GM19351 (cell line): ENCODE data around the gene ZP1.

ENCODE experiments used
- ATAC-seq: cut with Tn5 transposase; IDR thresholded peaks from one replicate; pipeline ENCODE4 v1.9.1; 2021; ENCODE audit warnings: mild to moderate bottlenecking, moderate library complexity; ENCODE audit not compliant: unreplicated experiment

Gene ZP1

DNA sequence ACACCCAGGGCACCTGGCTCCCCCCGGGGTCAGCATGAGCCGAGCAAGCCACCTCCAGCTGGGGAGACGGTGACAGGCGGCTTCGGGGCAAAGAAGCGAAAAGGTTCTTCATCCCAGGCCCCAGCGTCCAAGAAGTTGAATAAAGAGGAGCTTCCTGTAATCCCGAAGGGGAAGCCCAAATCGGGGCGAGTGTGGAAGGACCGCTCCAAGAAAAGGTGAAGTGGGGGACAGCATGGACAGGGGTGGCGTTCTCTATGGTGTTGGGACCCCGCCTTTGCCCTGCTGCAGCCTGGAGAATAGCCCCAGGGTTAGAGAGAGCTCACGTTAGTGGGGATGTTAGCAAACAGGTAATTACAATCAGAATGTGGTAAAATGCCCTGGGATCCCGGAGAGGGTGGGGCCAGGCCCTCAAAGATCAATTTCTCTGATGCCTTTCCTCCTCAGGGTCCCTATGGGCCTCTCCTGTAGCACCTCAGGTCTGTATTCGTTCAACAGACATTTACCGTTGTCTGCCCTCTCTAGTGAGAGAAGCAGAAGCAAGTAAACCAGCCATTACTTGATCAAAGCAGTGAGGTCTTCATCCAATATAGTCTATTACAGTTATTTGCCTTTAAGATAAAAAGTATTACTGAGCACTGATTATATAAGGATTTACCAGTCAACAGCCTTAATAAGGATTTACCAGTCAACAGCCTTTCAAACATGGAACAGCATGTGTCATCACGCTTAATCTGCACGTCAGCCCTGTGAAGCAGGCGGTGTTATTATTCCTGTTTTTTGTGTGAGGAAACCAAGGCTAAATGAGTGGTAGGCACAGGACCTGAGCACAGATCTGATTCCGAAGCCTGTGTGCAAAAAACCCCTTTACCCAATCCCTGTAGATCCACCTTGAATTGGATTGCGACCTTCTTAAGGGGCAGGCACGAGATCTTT, 24.4 kb upstream of the ZP1 start:
- no peak for ATAC-seq

DNA sequence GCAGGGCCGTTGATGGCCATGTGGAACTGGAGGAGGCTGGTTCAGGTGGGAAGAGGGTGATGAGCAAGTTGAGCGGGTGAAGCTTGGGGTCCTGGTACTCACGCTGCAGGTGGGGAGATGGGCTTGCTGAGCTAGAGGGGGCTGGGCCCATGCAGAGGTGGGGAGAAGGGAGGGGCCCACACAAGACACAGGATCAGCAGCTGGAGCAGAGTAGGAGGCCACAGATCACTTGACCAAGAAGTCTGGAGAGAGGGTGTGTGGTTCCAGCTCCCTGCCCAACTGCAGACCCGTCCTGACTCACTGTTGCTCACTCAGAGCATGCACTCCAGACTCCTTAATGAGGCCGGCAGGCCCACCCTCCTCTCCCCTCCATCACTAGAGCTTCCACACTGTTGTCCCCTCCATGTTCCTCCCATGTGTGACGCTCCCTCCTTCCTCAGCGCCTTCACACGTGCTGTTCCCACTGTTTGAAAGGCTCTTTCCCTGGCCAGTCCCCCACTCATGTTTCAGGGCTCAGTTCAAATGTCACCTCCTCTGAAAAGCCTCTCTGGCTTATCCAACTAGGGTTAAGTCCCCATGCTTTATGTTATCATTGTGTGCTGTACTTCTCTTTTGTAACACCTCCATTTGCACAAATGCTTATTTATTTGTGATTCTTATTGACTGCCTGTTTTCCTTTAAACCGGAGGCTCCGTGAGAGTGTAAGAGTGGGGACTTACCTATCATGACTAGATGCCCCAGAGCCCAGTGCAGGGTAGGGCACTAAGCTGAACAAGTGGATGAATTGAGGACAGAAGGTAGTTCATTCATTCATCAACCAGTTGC, 23.1 kb upstream of the ZP1 start:
- ATAC-seq: no peak

DNA sequence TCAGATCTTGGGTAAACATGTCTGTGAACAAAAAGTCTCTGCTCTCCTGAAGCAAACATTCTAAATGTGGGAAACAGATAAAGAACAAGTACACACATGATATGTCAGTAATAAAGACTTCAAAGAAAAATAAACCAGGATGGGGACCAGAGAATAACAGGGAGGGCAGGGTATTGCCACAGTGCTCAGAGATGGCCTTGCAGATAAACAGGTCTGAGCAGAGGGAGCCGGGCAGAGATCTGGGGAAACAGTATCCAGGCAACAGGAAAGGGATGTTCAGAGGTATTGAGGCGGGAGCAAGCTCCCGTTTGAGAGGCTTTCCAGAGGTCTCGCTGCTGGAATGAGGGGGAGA, 22.5 kb upstream of the ZP1 start:
- no peak for ATAC-seq

DNA sequence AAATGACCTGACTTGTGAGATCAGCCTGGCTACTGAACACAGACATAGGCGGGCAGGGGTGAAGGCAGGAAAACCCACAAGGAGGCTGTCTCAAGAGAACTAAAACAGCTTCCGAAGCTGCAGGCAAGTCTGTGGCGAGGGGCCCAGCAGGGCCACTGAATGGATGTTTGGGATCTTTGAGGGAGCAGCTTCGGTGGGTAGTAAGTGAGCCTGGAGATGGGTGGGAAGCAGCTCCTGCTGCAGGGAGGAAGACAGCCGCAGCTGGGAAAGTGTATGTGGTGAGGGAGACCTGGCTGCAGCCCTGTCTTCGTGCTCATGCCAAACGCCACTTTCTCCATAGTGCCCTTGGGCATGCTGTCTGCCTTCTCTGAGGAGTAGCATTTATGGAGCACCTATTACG, 22.0 kb upstream of the ZP1 start:
- no peak for ATAC-seq

DNA sequence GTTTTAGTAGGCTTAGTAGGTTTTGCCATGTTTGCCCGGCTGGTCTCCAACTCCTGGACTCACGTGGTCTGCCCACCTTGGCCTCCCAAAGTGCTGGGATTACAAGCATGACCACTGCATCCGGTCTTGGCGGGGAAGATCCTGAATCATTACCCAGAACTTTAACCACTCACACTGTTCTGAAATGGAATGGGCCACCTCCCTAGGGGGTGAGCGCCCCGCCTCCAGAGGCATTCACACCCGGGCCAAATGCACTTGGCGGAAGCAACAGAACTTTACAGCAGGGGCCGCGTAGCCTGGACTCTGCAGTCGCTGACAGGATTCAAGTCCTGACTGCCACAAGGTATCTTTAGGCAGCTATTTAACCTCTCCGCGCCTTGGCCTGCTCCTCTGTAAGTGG, 20.1 kb upstream of the ZP1 start:
- ATAC-seq: no peak

DNA sequence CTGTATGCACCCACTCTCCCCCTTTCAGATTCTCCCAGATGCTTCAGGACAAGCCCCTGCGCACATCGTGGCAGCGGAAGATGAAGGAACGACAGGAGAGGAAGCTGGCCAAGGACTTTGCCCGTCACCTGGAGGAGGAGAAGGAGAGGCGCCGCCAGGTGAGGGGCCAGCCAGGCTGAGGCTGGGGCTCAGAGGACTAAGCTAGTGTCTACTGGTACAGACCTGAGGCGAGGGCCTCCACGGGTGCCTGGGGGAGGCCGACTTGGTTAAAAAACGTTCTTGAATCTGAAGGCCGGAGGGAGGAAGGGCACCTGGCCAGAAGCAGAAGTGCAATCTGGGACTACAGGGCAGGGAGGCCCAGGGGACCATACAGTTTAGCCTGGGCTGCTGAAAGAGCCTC, 19.4 kb upstream of the ZP1 start:
- no peak for ATAC-seq

DNA sequence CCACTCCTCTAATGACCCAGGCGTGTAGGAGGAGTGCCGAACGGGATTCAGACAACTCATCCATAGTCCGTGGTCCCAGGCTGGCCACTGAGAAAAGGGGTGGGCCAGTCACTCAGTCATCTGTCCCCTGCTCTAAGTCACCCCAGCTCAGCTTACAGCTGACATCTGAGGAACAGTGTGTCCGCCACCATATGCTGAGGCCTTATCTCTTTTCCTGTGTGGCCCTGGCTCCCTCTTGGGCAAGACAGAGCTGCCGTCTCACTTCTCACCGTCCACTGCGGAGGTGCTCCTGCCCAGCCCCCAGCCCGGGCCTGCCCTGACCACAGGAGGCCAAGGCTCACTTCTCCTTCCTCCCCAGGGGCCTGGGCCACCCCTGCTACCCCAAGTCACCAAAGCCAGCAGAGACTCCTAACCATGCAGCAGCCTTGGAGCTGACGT, 18.6 kb upstream of the ZP1 start:
- no peak for ATAC-seq

DNA sequence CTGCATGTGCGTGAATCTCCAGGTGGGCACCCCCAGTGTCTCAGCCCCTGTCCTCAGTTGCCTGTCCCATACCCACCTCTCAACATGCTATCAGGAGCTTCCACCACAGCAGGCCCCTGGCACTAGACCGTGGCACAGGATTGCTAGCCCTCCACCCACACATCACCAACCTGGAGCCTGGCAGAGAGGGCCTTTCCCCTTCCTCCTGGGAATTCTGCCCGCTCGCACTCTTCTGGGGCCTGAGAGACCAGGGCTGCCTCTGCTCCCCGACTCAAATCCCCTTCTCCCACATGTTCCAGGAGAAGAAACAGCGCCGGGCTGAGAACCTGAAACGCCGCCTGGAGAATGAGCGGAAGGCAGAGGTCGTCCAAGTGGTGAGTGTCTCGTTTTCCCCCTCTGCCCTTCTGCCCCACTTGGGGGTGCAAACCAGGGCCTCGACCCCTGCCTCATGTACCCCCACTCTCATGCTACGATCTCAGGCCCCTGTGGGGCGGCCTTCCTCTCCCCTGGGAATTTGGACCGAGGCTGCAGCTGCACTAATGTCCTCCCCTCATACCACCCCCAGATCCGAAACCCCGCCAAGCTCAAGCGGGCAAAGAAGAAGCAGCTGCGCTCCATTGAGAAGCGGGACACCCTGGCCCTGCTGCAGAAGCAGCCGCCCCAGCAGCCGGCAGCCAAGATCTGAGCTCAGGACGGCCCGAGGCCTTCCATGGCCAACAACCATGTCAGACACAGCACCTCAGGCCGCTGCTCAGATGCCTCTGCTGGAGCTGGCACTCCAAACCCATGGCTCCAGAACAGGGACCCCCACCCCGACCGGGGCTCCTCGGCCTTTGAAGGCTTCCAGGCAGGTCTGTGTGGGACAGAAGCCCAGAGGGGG, 17.5 kb upstream of the ZP1 start:
- no peak for ATAC-seq

DNA sequence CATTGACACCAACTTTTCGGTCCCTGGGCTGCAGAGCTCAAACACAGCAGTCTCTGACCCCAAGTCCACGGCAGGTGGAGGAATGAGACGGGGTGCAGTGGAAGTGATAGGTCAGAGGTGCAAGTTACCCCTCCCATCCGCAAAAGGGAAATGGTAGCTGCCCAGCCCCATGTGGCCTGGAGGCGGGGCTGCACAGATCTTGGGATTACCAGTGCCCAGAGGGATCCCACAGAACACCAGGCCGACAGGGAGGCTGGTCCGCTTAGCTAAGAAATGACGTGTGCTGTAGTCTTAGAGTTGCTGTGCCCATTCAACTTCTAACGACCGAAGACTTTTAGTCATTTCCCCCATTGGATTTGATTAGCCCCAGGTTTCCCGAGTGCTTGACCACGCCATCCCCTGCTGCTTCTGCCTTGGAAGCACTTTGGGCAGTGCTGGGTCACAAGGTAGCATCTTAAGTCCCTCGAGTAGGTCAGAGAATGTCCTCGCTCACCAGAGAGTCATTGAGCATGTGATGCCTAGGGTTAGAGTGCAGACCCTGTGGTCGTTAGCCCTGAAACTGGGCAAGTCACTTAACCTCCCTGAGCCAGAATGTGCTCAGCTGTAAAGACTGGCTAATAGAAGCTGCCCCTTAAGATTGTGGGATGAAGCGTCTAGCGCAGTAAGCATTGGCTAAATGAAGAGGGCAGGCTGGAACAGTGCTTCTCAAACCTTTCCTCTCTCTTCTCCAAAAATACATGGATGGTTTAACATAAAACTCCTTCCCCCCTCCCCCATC, 15.8 kb upstream of the ZP1 start:
- no peak for ATAC-seq

DNA sequence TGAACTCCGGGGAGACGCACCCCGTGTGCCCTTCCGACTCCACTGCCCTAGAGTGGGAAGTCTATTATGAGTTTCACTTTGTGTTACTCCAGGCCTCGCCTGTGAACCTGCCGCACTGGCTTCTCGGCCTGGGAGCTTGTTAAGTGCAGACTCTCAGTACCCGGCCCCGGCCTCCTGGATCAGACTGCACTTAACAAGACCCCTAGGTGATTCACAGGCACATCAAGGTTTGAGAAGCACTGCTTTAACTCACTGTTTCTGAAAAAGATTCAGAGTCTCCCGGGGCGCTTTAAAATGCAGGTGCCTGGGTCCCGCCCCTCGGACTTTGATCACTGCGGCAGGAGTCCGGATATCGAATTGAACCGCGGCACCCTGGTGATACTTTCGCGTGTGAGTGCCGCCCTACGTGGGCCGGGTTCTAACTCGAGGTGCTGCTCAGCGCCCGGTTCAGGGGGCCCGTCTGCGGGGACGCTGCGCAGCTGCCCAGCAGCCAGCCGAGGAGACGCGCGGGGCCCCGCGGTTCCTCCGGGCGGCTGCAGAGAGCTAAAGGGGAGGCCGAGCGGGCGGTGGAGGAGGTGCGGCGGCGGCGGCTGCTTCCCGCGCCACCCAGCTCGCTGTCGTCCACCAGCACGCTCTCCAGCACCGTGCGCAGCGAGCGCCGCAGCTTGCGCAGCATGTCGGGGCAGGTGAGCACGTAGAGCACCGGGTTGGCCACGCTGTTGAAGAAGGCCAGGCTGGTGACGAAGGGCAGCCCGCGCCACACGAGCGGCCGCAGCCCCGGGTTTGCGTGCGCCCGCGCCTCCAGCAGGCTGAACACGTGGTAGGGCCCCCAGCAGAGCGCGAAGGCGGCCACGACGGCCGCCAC, 15.0 kb upstream of the ZP1 start:
- ATAC-seq: no peak

DNA sequence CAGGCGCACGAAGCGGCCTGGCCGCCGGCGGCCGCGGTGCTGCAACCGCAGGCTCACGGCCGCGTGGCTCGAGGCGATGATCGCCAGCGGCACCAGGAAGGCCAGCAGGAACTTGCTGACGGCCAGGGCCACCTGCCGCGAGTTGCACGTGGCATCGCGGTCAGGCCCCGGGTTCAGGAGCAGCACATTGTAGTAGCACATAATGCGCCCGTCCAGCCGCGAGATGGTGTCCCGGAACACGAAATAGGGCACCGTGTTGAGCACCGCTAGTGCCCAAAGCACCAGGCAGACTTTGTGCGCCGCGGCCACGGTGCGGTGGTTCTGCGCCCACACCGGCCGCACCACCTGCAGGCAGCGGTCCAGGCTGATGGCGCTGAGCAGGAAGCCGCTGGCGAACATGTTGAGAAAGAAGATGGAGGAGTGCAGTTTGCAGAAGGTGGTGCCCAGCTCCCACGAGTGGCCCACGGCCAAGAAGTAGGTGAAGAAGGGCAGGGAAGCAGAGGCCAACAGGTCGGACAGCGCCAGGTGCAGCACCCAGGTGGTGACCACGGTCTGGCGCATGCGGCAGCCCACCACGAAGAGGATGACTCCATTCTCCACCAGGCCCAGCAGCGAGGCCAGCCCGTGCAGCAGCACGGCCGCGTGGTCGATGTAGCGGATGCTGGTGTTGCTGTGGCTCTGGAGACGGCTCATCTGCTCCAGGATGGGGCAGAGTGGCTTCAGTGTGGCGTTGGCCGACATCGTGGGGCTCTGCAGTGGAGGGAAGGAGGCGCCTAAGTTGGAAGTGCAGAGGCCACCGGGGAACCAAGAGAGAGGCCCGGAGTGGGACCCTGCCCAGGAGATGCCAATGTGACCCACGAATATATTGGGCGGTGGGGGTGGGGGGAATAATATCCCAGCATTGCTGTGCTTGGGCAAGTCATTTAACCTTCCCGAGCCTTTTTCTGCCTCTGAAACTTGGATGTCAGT, 14.1 kb upstream of the ZP1 start:
- ATAC-seq: no peak

DNA sequence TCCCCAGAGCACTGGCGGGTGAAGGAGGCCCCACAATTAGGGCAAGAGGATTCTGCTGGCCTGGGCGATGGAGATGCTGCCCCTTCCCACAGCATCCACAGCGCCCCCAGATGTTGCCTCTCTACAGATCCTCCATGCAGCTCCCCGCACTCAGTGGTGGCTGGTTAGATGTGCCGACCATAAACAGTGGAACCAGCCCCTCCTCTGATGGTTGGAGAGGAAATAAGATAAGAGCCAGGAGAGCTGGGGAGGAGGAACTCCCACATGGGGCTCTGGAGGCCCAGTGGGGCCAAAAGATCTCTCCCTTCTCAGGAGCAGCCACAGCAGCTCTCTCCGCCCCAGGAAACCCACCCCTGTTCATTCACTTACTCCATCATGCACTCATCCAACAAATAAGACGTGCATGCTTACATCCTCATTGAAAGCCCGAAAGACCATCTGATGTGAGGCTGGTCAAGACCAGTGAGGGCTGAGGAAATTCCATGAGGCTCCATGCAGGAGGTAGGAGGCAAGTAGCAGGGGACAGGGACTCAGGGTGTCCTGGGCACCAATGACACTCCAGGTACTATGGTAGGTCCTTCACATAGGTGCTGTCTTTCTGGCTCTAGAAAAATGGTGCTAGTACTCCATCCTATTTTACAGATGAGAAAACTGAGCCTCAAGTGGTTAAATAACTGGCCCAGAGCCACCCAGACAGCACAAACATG, 13.0 kb upstream of the ZP1 start:
- ATAC-seq: no peak

DNA sequence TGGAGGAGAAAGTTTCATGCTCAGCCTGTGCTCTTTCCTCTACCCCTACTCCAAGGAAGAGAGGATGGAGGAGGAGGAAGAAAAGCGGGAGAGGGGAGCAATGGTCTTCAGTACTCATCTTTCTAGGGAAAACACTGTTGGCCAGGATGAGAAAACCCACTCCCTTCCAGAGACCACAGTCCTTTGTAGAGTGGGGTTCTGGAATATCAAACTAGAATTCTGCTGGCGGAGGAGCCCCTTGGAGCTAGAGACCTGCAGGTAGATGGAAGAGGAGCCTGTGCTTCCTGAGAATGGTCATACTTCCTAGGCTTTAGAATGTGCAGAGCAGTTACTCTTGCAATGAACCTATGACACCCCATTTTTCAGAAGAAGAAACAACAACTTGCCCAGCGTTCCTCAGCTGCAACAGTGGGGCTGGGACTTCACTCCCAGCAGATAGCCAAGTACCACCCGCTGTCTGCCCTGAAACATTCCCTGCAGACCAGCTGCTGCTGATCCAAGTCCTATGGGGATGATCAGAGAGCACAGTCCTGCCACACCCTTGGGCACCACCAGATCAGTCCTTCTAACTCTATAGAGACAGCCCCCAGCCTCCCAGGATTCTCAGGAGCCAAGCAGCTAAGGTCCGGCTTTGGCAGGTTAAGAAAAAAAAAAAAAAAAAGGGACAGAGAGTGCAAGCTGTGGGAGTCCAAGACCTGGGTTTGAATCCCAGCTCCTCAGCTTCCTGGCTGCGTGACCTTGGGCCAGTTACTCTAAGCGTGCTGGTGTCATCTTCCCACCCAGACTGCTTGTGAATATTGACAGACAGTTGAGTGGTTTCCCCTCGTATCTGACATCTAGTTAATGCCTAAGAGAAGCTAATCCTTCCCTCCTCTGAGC, 12.3 kb upstream of the ZP1 start:
- no peak for ATAC-seq

DNA sequence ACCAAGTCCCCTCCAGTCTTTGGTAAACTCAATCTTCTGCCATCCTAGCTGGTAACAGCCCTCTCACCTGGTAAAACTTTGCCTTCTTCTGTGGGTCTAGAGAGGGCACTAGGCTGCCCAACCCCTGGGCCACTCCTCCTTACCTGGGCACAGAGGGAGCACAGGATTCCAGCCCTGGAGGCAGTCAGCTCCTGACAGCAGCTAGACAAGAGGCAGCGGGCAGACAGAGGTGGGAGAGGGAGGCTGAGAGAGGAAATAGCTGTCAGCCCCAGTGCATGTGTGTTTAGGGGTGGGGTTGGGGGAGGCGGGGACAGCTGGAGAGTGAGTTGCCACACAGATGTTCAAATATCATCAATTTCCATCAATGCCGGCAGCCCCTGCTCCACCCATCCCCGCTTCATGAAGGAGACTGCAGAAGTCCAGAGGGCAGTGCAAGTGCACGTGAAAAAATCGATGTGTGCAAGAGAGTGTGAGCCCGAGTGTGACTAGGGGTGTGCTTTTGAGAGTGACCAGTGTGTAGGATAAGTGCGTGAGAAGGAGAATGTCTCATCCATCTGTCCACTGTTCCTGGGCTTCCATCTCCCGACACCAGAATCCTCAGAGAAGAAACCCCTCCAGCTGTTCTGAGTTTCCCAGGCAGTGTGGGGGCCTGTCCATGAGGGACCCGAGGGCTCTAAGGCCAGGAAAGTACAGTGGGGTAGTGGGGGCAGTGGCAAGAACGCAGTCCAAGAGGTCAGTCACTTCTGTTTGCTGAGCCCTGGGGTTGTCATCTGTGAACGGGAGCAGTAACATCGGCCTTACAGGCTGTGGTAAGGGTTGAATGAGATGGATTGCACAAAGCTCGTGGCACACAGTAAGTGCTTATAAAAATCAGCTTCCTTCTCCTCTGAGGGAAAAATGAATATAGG, 11.4 kb upstream of the ZP1 start, which contains the start of gene PTGDR2:
Gene PTGDR2 (minus strand): TSS at position 225 of the 908 bp plus-strand sequence. CDS start 2,228 bp downstream, outside the sequence.
- no peak for ATAC-seq
